ENCODE data around the gene FXYD4.

The FXYD4 gene

GRCh38 chr10:43396061-43396927 lies 24.9 kb downstream of the FXYD4 start:
- H3K4me3 ChIP-seq (ENCODE audit: low read depth, low read length): peak overlapping the region; percentile 84
- TF ChIP-seq CTCF (IDR thresholded peaks at IDR 0.05; ENCODE audit: borderline replicate concordance, insufficient read depth, low read depth, low read length): no peak

- no peak for TF ChIP-seq CTCF (IDR thresholded peaks at IDR 0.05; ENCODE audit: borderline replicate concordance, insufficient read depth, low read depth, low read length)
- peak overlapping the region; percentile 84 for H3K4me3 ChIP-seq (ENCODE audit: low read depth, low read length)
Measured at GRCh38 chr10:43396928-43397624, 25.6 kb downstream of the FXYD4 start.

DNA sequence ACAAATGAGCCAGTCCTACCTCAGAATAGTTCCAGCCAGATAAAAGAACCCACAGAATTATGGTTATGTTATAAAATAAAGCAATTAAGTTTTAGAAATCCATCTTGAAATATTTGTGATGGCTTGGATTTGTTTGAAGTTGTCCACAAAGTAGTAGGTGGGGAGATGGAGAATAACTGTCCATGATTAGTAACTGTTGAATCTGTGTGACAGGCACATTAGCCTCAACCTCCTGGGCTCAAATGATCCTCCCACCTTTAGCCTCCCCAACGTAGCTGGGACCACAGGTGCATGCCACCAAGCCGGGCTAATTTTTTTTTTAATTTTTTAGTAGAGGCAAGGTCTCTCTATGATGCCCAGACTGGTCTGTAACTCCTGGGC lies 27.5 kb downstream of the FXYD4 start:
- TF ChIP-seq CTCF (IDR thresholded peaks at IDR 0.05; ENCODE audit: borderline replicate concordance, insufficient read depth, low read depth, low read length): no peak
- H3K4me3 ChIP-seq (ENCODE audit: low read depth, low read length): no peak overlapping the region

DNA sequence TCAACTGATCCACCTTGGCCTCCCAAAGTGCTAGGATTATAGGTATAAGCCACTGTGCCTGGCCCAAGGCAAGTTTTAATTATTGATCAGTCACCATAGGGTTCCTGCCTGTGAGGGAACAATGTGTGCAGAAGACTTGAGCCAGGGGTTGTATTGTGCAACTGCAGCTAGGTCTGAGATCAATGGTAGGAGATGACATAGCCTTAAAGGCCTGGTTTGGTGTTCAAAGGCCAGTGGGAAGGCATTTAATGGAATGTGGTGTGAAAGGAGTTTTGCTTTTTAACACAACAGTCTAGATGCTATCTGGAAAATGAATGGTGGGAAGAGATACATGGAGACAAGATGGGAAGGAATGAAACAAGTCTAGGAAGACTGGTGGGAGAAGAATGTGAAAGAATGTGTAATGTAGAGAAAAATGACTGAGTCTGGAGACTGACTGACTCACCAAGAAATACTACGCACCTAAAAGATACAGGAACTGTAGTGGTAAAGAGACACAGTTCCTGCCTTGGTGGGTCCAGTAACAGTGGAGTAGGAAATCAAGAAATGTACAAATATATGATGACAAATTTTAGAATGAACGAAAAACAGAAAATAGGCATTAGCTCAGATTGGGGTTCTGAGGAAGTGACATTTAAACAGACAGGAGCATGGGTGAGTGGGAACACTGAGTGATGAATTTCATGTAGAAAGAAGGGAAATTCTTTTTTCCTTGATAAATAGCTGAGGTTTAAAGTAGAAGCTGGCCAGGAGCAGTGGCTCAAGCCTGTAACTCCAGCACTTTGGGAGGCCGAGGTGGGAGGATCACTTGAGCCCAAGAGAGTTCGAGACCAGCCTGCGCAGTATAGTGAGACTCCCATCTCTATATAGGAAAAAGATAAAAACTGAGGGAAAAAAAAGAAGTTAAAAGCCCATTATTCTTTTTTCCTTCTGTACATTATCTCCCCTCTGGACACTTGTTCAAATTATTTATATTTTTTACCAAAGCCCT lies 28.2 kb downstream of the FXYD4 start:
- H3K4me3 ChIP-seq (ENCODE audit: low read depth, low read length): no peak overlapping the region
- TF ChIP-seq CTCF (IDR thresholded peaks at IDR 0.05; ENCODE audit: borderline replicate concordance, insufficient read depth, low read depth, low read length): no peak

DNA sequence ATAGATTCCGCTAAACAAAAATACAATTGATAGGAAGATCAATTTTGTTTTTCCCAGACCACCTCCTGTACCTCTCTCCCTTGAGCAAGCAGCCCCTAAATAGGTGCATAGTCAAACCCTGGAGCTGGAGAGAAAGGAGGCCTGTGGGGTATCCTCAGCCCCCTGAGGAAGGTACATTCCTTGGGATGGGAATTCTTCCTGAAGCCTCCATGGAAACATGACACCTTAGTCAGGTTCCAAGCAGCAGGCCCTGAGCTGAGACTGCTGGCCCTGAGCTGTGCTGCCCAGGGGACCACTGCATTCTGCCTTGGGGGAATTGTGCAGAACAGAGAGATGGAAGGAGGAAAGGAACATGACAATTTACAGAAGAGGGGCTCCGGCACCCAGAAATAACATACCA lies 30.2 kb downstream of the FXYD4 start:
- no peak overlapping the region for H3K4me3 ChIP-seq (ENCODE audit: low read depth, low read length)
- TF ChIP-seq CTCF (IDR thresholded peaks at IDR 0.05; ENCODE audit: borderline replicate concordance, insufficient read depth, low read depth, low read length): no peak

DNA sequence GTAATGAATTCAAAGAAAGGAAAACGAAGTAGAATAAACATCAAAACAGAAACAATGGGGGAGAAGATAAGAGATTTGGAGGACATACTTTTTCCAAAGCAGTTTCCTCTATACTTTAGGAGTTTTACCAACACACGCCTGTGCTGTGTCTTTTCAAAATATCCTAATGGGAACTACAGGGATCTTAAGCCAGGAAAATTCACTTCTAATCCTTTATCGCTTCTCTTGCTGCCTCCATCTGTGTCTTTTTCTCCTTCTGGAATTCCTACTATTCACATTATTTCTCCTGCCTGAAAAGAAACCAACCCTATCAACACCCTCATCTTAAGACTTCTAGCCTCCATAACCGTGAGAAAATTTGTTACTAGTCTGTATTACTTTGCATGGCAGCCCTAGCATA lies 30.7 kb downstream of the FXYD4 start:
- no peak for TF ChIP-seq CTCF (IDR thresholded peaks at IDR 0.05; ENCODE audit: borderline replicate concordance, insufficient read depth, low read depth, low read length)
- H3K4me3 ChIP-seq (ENCODE audit: low read depth, low read length): no peak overlapping the region
